Measurements from ENCODE around the gene DNAJC5G. TPM values are rescaled to one million over a fixed set of nuclear protein-coding genes. Genes with fewer than 3 reads are reported as not detected.

Gene DNAJC5G
- total RNA-seq, 1 experiment from 2014 or later = 2.4 TPM

DNA sequence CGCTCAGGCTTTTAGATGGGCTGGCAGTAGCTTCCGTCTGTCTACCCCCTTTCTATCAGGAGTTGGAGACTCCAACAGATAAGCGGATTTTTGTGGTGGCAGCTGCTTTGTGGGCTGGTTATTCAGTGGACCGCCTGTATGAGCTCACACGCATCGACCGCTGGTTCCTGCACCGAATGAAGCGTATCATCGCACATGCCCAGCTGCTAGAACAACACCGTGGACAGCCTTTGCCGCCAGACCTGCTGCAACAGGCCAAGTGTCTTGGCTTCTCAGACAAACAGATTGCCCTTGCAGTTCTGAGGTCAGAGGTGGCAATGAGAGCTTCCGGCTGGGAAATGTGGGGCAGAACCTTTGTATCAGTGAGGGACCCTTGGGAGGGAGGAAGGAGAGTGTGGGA, 43.3 kb upstream of the DNAJC5G start:
- Histone ChIP-seq H3K4me1 (ENCODE audit: insufficient read depth, low read length, poor library complexity, severe bottlenecking) (no peaks in the 10 kb centered on the region), H3K36me3 (ENCODE audit: insufficient read depth, low read length, poor library complexity, severe bottlenecking) (peaks cover 99% of the 10 kb centered on the region), H3K27ac (ENCODE audit: low read depth, low read length, poor library complexity, severe bottlenecking) (no peak overlapping the region), H3K9me3 (ENCODE audit: low read depth, low read length, poor library complexity, severe bottlenecking) (no peaks in the 10 kb centered on the region), H3K4me3 (ENCODE audit: low read depth, low read length, poor library complexity, severe bottlenecking) (no peak overlapping the region), H3K27me3 (replicated peaks; ENCODE audit: insufficient read depth, low read depth, low read length, poor library complexity) (no peaks in the 10 kb centered on the region)
- BruUV-seq (replicated peaks) = no TSS peak
- no peak for TF ChIP-seq EZH2 (IDR thresholded peaks at IDR 0.05; ENCODE audit: borderline replicate concordance, low read depth, low read length, poor library complexity, severe bottlenecking)
- TF ChIP-seq, protein P1, sequence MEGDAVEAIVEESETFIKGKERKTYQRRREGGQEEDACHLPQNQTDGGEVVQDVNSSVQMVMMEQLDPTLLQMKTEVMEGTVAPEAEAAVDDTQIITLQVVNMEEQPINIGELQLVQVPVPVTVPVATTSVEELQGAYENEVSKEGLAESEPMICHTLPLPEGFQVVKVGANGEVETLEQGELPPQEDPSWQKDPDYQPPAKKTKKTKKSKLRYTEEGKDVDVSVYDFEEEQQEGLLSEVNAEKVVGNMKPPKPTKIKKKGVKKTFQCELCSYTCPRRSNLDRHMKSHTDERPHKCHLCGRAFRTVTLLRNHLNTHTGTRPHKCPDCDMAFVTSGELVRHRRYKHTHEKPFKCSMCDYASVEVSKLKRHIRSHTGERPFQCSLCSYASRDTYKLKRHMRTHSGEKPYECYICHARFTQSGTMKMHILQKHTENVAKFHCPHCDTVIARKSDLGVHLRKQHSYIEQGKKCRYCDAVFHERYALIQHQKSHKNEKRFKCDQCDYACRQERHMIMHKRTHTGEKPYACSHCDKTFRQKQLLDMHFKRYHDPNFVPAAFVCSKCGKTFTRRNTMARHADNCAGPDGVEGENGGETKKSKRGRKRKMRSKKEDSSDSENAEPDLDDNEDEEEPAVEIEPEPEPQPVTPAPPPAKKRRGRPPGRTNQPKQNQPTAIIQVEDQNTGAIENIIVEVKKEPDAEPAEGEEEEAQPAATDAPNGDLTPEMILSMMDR (conservative IDR thresholded peaks at IDR 0.05; ENCODE audit: low read depth, low read length) = no peak
- ChIA-PET CTCF (no interaction called here), POLR2A (ENCODE audit: low non-redundant PET) (no interaction called here)
- intact Hi-C loops (cut with micrococcal nuclease; ENCODE audit: unreplicated experiment) = no loop called here
- no peak for DNase-seq (ENCODE audit: low spot score)

DNA sequence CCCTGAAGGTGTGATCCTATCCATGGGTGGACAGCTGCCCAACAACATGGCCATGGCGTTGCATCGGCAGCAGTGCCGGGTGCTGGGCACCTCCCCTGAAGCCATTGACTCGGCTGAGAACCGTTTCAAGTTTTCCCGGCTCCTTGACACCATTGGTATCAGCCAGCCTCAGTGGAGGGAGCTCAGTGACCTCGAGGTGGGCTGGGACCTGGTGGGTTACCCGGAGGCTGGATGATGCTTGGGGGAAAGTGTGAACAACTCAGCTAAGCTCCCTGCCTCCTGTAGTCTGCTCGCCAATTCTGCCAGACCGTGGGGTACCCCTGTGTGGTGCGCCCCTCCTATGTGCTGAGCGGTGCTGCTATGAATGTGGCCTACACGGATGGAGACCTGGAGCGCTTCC, 41.9 kb upstream of the DNAJC5G start:
- BruUV-seq (replicated peaks) = TSS peak; percentile 30
- H3K4me3 ChIP-seq (ENCODE audit: low read depth, low read length, poor library complexity, severe bottlenecking) = no peak overlapping the region
- H3K9me3 ChIP-seq (ENCODE audit: low read depth, low read length, poor library complexity, severe bottlenecking) = no peaks in the 10 kb centered on the region
- no peaks in the 10 kb centered on the region for H3K4me1 ChIP-seq (ENCODE audit: insufficient read depth, low read length, poor library complexity, severe bottlenecking)
- ChIA-PET CTCF (interaction anchor here (0.6 kb wide), 1 partner anchor 70 kb away, joined by 5 read pairs; no protein-coding TSS in a partner anchor), POLR2A (ENCODE audit: low non-redundant PET) (interaction anchor here (0.6 kb wide), 1 partner anchor 29 kb away, joined by 3 read pairs; the partner anchor contains the start of gene SLC30A3)
- TF ChIP-seq EZH2 (IDR thresholded peaks at IDR 0.05; ENCODE audit: borderline replicate concordance, low read depth, low read length, poor library complexity, severe bottlenecking) = no peak
- TF ChIP-seq, protein P1 (conservative IDR thresholded peaks at IDR 0.05; ENCODE audit: low read depth, low read length) = no peak
- DNase-seq (ENCODE audit: low spot score) = no peak
- H3K27me3 ChIP-seq (replicated peaks; ENCODE audit: insufficient read depth, low read depth, low read length, poor library complexity) = no peaks in the 10 kb centered on the region
- H3K36me3 ChIP-seq (ENCODE audit: insufficient read depth, low read length, poor library complexity, severe bottlenecking) = peaks cover 99% of the 10 kb centered on the region
- no peak overlapping the region for H3K27ac ChIP-seq (ENCODE audit: low read depth, low read length, poor library complexity, severe bottlenecking)
- intact Hi-C loops (cut with micrococcal nuclease; ENCODE audit: unreplicated experiment) = no loop called here

DNA sequence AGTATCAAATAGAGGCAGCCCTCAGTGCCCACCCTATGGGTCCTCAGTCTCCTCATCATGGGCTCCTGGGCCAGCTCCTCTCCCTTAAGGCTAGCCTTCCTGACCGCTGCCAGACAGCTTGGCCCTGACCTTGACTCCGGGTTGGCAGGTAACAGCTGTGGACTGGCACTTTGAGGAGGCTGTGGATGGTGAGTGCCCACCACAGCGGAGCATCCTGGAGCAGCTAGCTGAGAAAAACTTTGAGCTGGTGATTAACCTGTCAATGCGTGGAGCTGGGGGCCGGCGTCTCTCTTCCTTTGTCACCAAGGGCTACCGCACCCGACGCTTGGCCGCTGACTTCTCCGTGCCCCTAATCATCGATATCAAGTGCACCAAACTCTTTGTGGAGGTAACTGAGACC, 39.1 kb upstream of the DNAJC5G start:
- TF ChIP-seq EZH2 (IDR thresholded peaks at IDR 0.05; ENCODE audit: borderline replicate concordance, low read depth, low read length, poor library complexity, severe bottlenecking) = no peak
- TF ChIP-seq, protein P1 (conservative IDR thresholded peaks at IDR 0.05; ENCODE audit: low read depth, low read length) = no peak
- ChIA-PET POLR2A (ENCODE audit: low non-redundant PET) (interaction anchor here (0.5 kb wide), 1 partner anchor 1095 kb away, joined by 4 read pairs; no protein-coding TSS in a partner anchor), CTCF (no interaction called here)
- H3K36me3 ChIP-seq (ENCODE audit: insufficient read depth, low read length, poor library complexity, severe bottlenecking) = peaks cover 100% of the 10 kb centered on the region
- H3K4me1 ChIP-seq (ENCODE audit: insufficient read depth, low read length, poor library complexity, severe bottlenecking) = no peaks in the 10 kb centered on the region
- no peak overlapping the region for H3K4me3 ChIP-seq (ENCODE audit: low read depth, low read length, poor library complexity, severe bottlenecking)
- H3K27me3 ChIP-seq (replicated peaks; ENCODE audit: insufficient read depth, low read depth, low read length, poor library complexity) = no peaks in the 10 kb centered on the region
- intact Hi-C loops (cut with micrococcal nuclease; ENCODE audit: unreplicated experiment) = no loop called here
- H3K27ac ChIP-seq (ENCODE audit: low read depth, low read length, poor library complexity, severe bottlenecking) = no peak overlapping the region
- BruUV-seq (replicated peaks) = no TSS peak
- no peak for DNase-seq (ENCODE audit: low spot score)
- no peaks in the 10 kb centered on the region for H3K9me3 ChIP-seq (ENCODE audit: low read depth, low read length, poor library complexity, severe bottlenecking)

All from A673 (cell line).